ENCODE measurements around the gene SLC29A4. TPM values are rescaled to one million over a fixed set of nuclear protein-coding genes. Genes with fewer than 3 reads are reported as not detected.
A peak's percentile ranks its signal among the peaks of the same experiment; 100 is the strongest.

SLC29A4 gene
- total and polyA plus RNA-seq, 2 of the 13 experiments (the other 11 are each of a cell fraction or from before 2014, with no cell fraction given) = 29.7 to 31.7 TPM

GRCh38 chr7:5284304-5285281 is 1.9 kb downstream of the SLC29A4 start (continued):
- TF ChIP-seq ZFP1 (CRISPR knock-in tag; IDR thresholded peaks at IDR 0.05) (no peak), ASH2L (IDR thresholded peaks at IDR 0.05; ENCODE audit: insufficient read length, low read depth, low read length) (no peak), POLR2A (IDR thresholded peaks at IDR 0.05; ENCODE audit: insufficient read depth in 1 of 2, low read depth in 2 of 2, low read length in 2 of 2) (peak in 1 of 2 experiments; percentile 67; a peak in 2 of 4 replicates), ZNF512 (CRISPR knock-in tag; IDR thresholded peaks at IDR 0.05) (no peak), ZNF335 (CRISPR knock-in tag; IDR thresholded peaks at IDR 0.05) (peak; percentile 37; the same call in 1 of the 2 replicates), MEIS1 (CRISPR knock-in tag; IDR thresholded peaks at IDR 0.05; ENCODE audit: borderline replicate concordance) (peak; percentile 67; the same call in 1 of the 2 replicates), ZBED4 (CRISPR knock-in tag; IDR thresholded peaks at IDR 0.05; ENCODE audit: borderline replicate concordance) (no peak; the same call in 1 of the 2 replicates), CEBPG (CRISPR knock-in tag; IDR thresholded peaks at IDR 0.05) (peak; percentile 15; the same call in 1 of the 2 replicates), EP300 (IDR thresholded peaks at IDR 0.05; ENCODE audit: low read depth in 2 of 2, low read length in 2 of 2) (peak in 1 of 2 experiments; percentile 75; a peak in 2 of 4 replicates), EP300 (CRISPR knock-in tag; IDR thresholded peaks at IDR 0.05; ENCODE audit: borderline replicate concordance) (peak; percentile 31; the same call in 1 of the 2 replicates), ZNF276 (CRISPR knock-in tag; IDR thresholded peaks at IDR 0.05; ENCODE audit: low read depth) (no peak), HMG20B (CRISPR knock-in tag; conservative IDR thresholded peaks at IDR 0.05) (peak; percentile 55; the same call in 1 of the 2 replicates), MAFG (CRISPR knock-in tag; IDR thresholded peaks at IDR 0.05) (no peak), NFATC3 (CRISPR knock-in tag; IDR thresholded peaks at IDR 0.05) (0 out of 2 replicates have a peak, but pooled peaks have one; percentile 41), NFIB (CRISPR knock-in tag; IDR thresholded peaks at IDR 0.05; ENCODE audit: borderline replicate concordance) (peak; percentile 91), ZFY (CRISPR knock-in tag; IDR thresholded peaks at IDR 0.05) (peak; percentile 72), SIN3A (IDR thresholded peaks at IDR 0.05; ENCODE audit: borderline replicate concordance, low read depth, low read length) (peak; percentile 20; the same call in 1 of the 2 replicates), ZNF512B (CRISPR knock-in tag; IDR thresholded peaks at IDR 0.05; ENCODE audit: borderline replicate concordance) (0 out of 2 replicates have a peak, but pooled peaks have one; percentile 81)
